ENCODE data around the gene THYN1.

- no peak for TF ChIP-seq GATA3 (IDR thresholded peaks at IDR 0.05; ENCODE audit: low read depth, low read length)
- no peak for TF ChIP-seq GATA2 (IDR thresholded peaks at IDR 0.05; ENCODE audit: low read depth, low read length)
Measured at GRCh38 chr11:134237557-134237922, 15.6 kb downstream of the THYN1 start.
